GM19397 (cell line): ENCODE data around the gene PPFIA1.
"Not testable (repeated sequence)": the region's sequence is repeated elsewhere in the genome, so short reads cannot be mapped to it uniquely, and the experiment has no call there.

Experiments
- ATAC-seq: cut with Tn5 transposase; IDR thresholded peaks from one replicate; pipeline ENCODE4 v1.9.1; 2021; ENCODE audit warnings: mild to moderate bottlenecking, moderate library complexity; ENCODE audit not compliant: unreplicated experiment

PPFIA1 gene

DNA sequence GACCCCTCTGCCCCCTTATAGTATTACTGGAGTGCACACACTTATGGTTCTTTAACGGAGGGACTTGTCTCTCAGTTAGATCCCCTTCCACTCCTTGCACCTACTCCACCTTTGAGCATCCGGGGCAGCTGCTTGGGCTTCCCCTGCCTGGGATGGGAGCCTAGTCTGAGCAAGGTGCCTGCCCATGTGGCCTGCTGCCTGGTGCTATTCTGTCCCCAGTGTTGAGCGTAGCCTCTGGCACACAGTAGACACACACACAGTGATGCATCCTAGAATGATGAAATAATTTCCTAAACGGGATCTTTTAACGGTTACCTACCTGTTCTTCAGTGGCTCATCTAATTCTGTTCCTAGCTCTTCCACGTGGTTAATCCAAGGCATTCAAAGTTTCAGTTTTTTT, 22.4 kb downstream of the PPFIA1 start:
- no peak for ATAC-seq

DNA sequence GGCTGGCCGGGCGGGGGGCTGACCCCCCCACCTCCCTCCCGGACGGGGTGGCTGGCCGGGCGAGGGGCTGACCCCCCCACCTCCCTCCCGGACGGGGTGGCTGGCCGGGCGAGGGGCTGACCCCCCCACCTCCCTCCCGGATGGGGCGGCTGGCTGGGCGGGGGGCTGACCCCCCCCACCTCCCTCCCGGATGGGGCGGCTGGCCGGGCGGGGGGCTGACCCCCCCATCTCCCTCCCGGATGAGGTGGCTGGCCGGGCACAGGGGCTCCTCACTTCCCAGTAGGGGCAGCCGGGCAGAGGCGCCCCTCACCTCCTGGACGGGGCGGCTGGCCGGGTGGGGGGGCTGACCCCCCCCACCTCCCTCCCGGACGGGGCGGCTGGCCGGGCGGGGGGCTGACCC, 24.7 kb downstream of the PPFIA1 start:
- not testable (repeated sequence) for ATAC-seq

DNA sequence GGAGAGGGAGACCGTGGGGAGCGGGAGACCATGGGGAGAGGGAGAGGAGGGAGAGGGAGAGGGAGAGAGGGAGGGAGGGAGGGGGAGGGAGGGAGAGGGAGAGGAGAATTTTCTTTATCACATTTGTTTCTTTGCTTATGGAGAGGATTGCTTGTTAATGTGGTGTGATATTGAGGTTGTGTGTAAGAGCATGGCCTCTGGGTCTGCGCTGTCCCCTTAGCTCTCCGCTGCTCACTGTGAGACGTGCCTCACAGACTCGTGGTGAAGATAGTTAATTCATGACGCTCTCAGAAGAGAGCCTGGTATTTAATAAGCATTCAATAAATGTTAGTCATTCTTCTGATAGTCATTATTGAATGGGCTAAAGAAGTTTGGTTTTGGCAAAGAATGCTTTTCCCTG, 26.2 kb downstream of the PPFIA1 start:
- no peak for ATAC-seq

DNA sequence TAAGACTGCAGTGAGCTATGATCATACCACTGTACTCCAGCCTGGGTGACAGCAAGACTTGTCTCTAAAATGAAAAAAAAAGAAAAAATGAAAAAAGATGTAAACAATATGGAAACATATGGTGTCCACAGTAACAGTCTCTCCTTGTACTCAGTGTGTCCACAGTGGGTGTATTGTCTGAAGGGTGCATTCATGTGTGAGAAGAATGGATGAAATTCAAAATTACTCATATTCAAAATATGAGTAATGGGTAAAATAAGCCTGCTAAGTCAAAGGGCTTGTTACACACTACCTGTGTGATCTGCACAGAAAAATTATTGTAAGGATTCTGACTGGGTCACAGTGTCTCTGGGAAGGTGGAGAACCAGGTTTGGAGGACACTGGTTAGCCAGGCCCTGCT, 26.9 kb downstream of the PPFIA1 start:
- ATAC-seq = no peak

DNA sequence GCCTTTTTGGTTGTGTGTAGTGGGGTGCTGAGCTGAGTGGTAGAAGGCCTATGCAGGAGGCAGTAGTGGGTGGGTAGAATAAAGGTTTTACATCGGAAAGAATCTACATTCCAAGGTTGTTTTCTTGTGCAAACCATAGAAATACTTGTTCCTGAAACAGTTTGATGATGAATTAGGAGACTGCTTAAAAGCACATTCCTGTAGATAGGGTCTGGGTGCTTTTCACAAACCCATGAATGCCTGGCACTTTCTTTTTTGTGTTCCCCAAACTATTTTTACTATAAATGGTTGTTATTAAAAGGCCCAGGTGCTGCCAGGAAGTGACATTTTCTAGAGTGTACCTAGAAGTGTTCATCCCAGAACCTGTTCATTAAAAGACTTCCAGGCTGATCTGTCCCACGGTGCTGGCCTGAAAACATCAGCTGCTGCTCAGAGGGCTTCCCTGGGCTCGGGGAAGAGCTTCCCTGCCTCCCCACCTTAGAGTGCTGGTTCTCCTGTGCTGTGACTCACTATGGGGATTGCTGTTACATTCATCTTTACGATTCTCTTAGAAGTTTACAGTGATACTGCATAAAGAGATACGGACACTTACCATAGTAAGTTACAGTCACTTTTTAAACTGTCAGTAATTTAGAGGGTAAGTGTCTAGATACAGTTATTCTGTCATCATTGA, 27.9 kb downstream of the PPFIA1 start:
- ATAC-seq = no peak

DNA sequence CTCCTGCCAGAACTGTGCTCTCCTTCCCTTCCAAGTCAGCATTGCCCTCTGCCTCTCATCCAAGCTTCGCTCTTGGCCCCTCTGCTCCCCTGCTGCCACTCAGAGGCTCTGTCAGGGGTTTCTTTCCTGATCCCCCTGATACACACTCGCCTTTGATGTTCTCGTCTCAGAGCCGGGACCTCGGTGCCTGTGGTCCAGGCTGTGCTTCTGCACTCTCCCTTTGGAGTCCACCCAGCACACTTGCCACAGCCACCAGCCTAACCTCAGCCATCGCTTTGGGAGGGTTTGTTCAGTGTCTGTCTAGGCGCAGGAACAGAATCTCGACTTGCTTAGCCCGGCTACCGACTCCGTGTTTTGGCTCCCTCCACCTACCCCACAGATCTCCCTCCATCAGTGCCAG, 29.1 kb downstream of the PPFIA1 start:
- ATAC-seq = no peak

DNA sequence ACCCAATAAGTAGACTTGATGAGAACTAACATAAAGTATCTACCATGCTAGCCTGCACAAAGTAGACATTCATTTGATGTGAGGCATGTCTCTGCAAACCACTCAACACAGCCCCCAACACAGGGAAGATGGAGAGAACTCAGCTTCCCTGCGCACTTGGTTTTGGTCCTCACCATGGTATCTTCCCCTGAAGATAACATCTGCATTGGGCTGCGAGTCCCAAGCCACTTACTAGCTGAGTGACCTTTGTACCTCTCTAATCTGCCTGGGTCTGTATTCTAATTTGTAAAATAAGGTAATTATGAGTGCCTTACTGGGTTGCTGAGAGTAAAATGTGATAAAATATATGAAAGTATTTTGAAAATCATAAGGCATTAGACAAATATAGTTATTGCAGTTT, 30.7 kb downstream of the PPFIA1 start:
- no peak for ATAC-seq

DNA sequence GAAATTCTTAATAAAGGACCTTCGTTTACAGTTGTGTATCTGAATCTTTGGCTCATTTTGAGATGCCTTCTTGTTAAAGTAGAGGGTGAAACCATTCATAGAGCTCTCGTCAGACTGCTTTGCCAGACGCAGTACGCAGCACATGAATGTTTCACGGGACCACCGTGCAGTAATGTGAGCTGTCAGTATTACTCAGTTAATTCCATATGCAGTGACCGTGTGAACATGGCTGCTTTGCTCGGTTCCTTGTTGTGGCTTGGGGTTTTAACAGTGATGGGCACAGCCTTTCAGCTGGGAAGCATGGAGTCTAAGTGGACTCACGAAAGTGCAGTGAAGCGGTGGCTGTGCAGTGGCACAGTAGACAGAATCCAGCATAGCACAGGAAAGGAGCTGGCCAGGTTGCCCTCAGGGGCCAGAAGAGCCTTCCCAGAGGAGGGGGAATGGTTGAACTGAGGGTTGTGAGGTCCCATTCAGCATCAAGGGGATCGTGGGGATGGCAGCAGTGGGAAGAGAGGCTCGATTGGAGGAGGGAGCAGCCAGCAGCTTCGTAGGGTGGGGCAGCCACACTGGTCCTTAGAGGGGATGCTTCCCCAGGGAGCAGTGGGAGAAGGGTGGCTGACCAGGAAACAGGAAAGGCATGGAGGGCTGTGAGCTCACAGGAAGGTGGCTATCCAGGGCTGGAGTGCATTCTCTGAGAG, 31.4 kb downstream of the PPFIA1 start:
- no peak for ATAC-seq

DNA sequence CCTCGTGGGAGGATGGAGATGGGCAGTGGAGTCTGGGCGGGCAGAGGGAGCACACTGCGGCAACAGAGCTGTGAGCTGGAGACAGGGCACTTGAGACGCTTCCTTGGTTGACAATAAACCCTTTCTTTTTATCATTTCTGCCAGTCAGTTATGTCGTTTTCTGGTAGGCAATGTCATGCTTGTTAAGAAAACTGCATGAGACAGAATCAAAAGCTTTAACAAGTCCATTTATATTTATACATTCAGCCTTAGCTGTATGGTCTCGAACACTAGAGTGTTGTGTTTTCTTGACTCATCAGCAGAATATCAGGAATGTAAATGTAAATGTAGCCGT, 31.9 kb downstream of the PPFIA1 start:
- no peak for ATAC-seq

DNA sequence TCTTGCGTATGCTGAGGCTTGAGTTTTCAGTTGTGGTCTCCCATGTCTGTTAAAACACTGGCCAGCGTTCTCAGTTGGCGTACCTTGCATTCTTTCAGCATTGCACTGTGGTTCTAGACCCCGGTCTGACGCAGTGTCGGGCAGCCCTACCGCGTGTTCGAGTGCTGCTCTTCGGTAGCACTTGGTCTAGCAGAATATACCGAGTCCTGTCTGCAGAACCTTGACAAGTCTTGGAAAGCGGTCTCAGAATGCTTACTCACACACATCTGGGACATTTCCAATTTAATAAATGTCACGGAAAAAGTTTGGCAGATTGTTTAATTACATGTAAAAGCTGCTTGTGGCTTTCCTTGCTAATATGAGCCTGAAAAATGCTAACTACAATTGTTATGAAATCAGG, 32.6 kb downstream of the PPFIA1 start:
- ATAC-seq = no peak

DNA sequence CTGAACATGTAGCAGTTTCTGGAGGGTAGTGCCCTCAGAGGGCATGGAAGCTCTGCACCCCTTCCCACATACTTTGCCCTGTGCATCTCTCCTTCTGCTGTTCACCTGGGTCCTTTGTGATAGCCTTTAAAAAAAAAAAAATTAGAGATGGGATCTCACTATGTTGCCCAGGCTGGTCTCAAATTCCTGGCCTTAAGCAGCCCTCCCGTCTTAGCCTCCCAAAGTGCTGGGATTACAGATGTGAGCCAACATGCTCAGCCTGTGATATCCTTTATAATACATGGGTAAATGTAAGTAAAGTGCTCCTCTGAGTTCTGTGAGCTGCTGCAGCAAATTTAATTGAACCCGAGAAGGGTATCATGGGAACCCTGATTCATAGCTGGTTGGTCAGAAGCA, 33.7 kb downstream of the PPFIA1 start:
- no peak for ATAC-seq

DNA sequence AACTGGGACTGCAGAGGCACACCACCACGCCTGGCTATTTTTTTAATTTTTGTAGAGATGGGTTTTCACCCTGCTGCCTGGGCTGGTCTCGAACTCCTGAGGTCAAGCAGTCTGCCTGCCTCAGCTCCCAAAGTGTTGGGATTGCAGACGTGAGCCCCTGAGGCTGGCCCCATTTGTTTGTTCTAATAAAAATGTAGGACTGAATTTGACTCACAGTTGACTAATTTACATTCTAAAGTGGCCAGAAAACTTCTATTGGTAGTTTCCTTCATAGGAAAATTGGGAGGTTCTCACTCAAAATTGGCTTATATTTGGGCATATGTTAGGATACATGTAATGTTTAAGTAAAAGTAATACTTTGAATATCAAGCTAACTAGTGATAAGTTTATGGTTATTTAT, 35.0 kb downstream of the PPFIA1 start:
- ATAC-seq = no peak

DNA sequence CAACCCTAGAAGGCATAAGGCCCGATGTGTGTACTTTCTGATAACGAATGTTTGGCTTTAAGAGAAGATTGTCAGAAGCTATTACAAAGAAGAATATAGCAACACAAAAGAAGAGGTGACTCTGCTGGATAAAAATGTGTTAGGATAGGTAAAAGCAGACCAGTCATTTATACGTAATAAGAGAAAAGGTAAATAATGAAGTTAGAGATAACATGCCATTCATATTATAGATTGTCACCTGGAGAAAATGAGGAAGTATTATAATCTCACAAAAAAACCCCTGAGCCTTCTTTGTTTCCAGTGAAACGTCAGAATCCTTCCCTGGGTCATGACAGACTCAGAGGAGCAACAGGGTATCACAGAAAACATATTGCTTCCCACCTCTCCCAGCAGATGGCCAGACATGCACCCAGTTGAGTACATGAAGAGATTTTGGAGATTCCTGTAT, 36.1 kb downstream of the PPFIA1 start:
- ATAC-seq = no peak

DNA sequence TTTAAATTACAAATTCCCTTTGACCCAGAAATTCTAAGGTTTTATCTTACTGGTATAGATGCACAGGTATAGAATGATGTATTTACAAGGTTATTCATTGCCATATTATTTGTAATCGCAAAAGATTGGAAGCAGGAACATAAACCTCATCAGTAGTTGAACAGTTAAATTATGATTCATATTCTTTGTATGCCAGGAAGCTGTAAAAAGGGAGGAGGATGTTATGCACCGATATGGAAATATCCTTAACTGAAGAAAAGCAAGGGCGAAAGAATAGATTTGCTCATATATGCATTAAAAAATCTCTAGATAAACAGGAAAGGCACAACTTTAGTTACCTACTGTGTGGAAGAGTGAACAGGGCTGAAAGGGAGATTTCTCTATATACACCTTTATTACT, 36.7 kb downstream of the PPFIA1 start:
- ATAC-seq = no peak

DNA sequence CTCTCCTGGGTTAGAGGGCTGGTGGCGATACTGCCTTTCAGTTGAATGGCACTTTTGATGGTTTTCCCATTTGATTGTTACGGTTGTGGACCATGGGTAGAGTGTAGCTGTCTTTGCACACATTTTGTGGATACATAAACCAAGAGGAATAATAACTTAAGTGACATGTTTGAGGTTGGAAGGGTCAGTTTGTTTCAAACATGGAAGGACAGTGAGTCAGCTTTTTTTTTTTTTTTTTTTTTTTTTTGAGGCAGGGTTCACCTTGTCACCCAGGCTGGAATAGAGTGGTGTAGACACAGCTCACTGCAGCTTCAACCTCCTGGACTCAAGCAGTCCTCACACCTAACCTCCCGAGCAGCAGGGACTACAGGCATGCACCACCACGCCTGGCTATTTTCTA, 41.1 kb downstream of the PPFIA1 start:
- ATAC-seq = no peak

DNA sequence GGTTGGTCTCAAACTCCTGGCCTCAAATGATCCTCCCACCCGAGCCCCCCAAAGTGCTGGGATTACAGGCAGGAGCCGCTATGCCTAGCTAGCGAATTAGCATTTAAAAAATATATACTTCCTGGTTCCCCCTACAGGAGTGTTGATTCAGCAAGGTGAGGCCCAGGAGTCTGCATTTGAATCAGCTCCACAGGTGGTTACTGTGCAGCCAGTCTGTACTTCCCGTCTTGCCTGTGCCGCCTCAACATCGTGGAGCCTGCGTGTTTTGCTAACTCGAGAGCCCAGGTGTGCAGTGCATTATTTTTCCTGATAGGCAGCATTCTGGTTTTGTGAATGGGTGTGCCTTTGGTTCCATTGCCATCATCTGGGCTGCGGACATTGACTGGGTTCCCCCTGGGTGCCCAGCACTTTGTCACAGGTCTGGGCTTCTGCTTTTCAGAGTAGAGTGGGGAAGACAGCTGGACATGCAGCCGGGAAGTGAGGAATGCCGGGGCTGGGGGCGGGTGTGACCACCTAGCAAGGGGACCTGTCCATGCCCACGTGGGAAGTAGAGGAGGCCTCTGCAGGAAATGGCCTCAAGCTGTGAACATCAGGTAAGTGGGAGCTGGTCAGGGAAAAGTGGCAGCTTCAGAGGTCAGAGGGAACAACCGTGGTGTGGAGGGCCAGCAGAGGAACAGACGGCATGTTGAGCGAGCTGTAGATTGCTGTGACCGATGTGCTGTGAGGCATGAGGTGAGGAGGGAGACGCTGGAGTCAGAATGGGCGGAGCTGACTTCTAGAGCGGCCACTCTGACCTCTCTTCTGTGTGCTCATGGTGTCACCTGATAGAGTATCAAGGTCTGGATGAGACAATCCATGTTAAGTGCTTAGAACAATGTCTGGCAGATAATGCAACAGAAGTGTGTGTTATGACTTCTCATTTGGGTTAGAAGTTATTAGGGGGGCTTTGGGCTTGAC, 42.2 kb downstream of the PPFIA1 start:
- ATAC-seq = no peak

DNA sequence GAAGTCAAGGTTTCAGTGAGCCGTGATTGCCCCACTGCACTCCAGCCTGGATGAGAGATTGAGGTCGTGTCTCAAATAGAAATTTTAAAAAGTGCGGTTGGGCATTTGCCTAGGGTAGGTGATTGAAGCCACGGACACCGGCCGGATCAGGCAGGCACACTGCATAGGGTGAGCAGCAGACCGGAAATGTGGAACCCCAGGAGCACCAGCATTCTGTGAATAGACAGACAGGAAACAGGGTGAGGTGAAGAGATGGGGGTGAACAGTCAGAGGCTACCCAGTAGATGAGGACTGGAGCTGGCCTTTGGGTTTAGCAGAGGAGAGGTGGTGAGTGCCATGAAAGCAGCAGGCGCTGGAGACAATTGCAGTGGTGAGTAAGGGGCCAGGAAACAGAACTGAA, 43.5 kb downstream of the PPFIA1 start:
- ATAC-seq = no peak

DNA sequence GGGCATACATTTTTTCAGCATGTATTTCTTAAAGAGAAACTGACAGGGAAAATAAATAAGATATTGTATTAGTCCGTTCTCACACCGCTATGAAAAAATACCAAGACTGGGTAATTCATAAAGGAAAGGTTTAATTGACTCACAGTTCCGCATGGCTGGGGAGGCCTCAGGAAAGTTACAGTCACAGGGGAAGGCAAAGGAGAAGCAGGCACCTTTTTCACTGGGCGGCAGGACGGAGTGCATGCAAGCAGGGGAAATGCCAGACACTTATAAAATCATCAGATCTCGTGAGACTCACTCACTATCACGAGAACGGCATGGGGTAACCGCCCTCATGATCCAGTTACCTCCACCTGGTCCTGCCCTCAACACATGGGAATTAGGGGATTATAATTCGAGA, 44.2 kb downstream of the PPFIA1 start:
- no peak for ATAC-seq

DNA sequence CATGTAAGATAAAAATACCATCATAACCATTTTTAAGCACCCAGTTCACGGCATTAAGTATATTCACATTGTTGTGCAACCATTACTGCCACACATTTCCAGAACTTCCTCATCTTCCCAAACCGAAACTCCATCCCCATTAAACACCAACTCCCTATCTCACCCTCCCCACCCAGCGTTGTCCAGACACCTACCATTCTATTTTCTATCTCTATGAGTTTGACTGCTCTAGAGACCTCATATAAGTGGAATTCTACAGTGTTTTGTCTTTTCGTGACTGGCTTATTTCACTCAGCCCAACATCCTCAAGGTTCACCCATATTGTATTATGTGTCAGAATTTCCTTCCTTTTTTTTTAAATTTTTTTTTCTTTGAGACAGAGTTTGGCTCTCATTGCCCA, 45.2 kb downstream of the PPFIA1 start:
- ATAC-seq = no peak

DNA sequence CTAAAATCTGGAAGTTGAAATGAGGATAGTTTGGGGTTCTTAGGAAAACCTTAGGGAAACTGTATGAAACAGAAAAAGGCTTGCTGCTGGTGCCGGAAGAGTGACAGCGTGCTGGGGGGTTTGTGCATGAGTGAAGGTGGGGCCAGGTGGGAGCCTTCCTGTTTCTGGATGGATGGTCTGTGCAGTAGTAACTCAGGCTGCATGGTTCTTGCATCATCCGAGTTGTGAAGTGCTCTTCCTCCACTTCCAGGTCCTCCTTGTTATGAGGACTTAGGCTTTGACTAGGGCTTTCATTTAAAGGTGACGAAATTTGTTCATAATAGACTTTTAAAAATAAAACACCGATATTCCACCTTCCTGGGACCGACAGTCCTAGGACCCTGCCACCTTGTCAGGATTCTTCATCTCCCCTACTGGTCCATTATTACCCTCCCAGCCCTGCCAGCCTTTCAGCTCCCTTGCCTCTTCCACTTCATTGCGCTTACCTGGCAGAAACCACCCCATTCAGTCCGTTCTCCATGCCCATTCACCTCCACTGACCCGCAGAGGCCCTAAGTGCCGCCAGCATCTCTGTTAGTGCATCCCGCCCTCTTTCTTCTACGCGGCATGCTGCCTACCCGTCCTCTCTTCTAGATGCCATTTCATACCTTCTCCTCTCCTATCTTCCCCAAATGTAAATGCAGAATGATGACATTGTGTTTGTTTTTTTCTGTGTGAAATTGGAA, 47.3 kb downstream of the PPFIA1 start:
- no peak for ATAC-seq

DNA sequence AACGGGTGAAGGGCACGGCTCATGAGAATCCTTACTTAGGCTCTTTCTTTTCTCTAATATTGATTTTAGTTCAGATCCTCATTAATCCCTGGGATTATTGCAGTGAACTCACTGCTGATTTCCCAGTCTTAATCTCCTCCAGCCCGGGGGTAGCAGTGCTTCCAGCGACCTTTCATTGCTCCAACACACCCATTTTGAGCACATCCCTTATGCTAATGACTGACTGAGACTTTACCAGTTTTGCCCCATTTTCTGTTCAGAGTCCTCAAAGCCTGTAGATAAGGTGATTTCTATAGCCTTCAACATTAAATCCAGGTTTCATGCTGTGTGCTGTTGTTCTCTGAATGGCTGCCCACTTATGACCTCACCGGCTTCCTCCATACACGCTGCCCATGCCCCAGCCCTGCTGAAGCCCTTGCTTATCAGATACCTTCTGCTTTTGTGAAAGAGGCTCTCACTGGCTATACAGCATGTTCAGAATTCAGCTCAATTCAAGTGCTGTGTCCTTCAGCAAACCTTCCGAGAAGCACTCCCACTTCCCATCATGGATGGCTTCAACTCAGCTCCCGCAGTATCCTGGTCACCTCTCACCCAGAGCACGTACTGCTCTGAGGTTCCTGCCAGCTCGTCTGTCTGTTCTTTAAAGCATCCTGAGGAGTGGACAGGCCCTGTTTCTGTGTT, 49.0 kb downstream of the PPFIA1 start:
- ATAC-seq = no peak
